Nephron progenitor cell (in vitro differentiated cells): ENCODE results near the gene SHROOM2.
"Not testable (repeated sequence)": the region's sequence is repeated elsewhere in the genome, so short reads cannot be mapped to it uniquely, and the experiment has no call there.

ENCODE experiments used
- DNase-seq: peaks from one replicate; pipeline ENCODE4 v3.0.0; 2021
- H3K27ac Mint-ChIP-seq: 2 replicates; pipeline ENCODE4 v1.8.0; 2021; ENCODE audit warnings: mild to moderate bottlenecking, moderate library complexity, mixed read lengths
- H3K27me3 Mint-ChIP-seq: 2 replicates; pipeline ENCODE4 v1.8.0; 2021; ENCODE audit warnings: mild to moderate bottlenecking, low read depth, mixed read lengths; ENCODE audit not compliant: poor library complexity
- H3K36me3 Mint-ChIP-seq: 2 replicates; pipeline ENCODE4 v1.8.0; 2021; ENCODE audit warnings: low read depth, mixed read lengths
- H3K4me1 Mint-ChIP-seq: 2 replicates; pipeline ENCODE4 v1.8.0; 2021; ENCODE audit warnings: mixed read lengths
- H3K4me3 Mint-ChIP-seq: 2 replicates; pipeline ENCODE4 v1.8.0; 2021; ENCODE audit warnings: mild to moderate bottlenecking, moderate library complexity, mixed read lengths
- H3K9me3 Mint-ChIP-seq: 2 replicates; pipeline ENCODE4 v1.8.0; 2021; ENCODE audit warnings: mild to moderate bottlenecking, moderate library complexity, mixed read lengths
- TF ChIP-seq, protein P1 (sequence below): fragments of 200-600 bp; sonication (generic); IDR thresholded peaks from 2 replicates; pipeline ENCODE4 v1.5.0; 2021; ENCODE audit warnings: antibody characterized with exemption

The SHROOM2 gene

DNA sequence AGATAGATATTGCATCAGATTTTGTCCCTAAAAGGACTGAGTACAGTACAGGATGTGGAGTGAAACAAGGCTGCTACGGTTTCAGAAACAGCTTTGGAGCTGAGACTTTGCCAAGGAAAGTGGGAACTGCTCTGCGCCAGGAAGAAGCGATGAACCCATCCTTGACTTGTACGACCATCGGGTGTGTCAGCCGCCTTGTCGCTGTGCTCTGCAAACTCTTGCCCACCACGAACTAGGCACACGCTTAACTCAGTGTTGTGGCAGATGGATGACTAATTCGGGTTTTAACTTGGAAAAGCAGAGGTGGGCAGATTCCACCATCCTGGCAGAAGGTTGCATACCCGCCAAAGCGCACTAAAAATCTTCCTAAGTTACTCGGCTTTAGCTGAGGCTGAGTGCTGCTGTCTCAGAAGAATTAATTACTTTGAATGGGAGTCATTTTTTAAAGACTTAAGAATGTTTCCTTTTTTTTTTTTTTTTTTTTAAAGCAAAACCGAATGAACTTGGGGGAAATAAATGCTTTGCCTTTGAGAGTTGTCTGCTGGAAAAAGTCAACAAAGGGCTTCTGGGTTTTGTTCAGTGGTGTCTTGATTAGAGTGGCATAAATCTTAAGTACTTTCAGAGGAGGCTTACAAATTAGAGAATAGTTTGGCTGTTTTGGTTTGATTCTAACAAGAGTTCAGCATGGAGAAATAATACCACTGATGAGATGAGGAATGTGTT lies 69.5 kb downstream of the SHROOM2 start:
- DNase-seq = no peak
- H3K4me1 Mint-ChIP-seq = peaks cover 70% of the 10 kb centered on the region
- H3K9me3 Mint-ChIP-seq = peaks cover 61% of the 10 kb centered on the region
- H3K4me3 Mint-ChIP-seq = no peak overlapping the region
- no peaks in the 10 kb centered on the region for H3K27me3 Mint-ChIP-seq
- TF ChIP-seq, protein P1, sequence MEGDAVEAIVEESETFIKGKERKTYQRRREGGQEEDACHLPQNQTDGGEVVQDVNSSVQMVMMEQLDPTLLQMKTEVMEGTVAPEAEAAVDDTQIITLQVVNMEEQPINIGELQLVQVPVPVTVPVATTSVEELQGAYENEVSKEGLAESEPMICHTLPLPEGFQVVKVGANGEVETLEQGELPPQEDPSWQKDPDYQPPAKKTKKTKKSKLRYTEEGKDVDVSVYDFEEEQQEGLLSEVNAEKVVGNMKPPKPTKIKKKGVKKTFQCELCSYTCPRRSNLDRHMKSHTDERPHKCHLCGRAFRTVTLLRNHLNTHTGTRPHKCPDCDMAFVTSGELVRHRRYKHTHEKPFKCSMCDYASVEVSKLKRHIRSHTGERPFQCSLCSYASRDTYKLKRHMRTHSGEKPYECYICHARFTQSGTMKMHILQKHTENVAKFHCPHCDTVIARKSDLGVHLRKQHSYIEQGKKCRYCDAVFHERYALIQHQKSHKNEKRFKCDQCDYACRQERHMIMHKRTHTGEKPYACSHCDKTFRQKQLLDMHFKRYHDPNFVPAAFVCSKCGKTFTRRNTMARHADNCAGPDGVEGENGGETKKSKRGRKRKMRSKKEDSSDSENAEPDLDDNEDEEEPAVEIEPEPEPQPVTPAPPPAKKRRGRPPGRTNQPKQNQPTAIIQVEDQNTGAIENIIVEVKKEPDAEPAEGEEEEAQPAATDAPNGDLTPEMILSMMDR = no peak
- peaks cover 5% of the 10 kb centered on the region for H3K36me3 Mint-ChIP-seq
- no peak overlapping the region for H3K27ac Mint-ChIP-seq

DNA sequence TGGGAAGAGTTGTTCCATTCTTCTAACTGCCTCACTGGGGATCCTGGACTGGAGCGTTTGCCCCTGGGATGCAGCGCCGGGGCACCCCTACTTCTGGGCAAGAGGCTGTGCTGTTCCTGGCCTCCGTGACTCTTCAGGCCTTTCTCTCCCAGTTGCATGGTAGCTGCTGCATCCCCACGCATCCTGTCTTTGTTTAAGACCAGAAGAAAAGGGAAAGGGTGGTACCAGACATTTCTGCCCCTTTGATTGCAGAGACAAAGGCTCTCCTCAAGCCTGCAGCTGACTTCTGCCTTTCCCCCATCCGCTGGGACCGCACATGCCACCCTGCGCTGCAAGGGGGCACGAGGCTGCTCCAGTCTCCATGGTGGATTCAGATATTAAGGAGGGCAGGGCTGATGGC lies 70.4 kb downstream of the SHROOM2 start:
- Mint-ChIP-seq H3K4me1 (peaks cover 69% of the 10 kb centered on the region), H3K9me3 (peaks cover 64% of the 10 kb centered on the region), H3K36me3 (peaks cover 5% of the 10 kb centered on the region), H3K27ac (no peak overlapping the region), H3K4me3 (no peak overlapping the region), H3K27me3 (no peaks in the 10 kb centered on the region)
- DNase-seq = no peak
- TF ChIP-seq, protein P1 = no peak

DNA sequence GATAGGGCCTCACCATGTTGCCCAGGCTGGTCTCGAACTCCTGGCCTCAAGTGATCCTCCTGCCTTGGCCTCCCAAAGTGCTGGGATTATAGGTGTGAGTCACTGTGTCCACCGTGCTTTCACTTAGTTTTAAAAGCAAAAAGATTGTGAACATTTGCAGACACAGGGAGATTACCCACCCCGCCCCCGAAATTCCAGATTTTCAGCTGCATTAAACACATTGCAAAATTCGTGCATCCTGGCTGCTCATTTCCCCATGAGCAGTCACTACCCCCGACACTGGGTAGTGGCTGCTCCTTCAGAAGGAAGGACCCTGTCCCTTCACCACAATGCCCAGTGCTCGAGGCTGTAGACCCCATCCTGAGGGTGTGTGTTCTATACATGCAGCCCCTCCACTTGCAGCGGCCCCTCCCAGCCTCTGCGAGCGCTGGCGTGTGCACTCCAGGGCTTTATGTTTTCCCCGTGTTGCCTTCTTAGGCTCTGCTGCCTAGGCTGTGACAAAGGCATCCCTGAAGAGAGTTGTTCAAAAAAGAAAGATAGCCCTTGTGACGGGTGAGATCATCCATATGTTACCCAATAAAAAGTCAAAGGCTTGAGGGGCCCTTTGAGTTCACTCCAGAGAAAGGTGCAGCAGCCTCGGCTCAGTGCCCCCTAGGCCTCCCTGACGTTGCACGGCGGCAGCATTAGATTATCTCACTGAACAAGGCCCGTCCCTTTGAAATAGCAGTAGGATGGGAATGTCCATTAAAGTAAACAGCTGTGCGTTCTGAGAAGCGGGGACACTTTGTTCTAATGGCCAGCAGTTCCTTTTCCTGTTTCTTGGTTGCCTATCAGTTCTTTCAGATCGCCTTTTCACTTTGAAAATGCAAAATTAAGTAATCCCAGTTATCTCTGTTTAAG lies 71.6 kb downstream of the SHROOM2 start:
- Mint-ChIP-seq H3K36me3 (peaks cover 6% of the 10 kb centered on the region), H3K4me3 (no peak overlapping the region), H3K9me3 (peaks cover 60% of the 10 kb centered on the region), H3K27me3 (no peaks in the 10 kb centered on the region), H3K27ac (no peak overlapping the region), H3K4me1 (peaks cover 63% of the 10 kb centered on the region)
- TF ChIP-seq, protein P1 = no peak
- no peak for DNase-seq

DNA sequence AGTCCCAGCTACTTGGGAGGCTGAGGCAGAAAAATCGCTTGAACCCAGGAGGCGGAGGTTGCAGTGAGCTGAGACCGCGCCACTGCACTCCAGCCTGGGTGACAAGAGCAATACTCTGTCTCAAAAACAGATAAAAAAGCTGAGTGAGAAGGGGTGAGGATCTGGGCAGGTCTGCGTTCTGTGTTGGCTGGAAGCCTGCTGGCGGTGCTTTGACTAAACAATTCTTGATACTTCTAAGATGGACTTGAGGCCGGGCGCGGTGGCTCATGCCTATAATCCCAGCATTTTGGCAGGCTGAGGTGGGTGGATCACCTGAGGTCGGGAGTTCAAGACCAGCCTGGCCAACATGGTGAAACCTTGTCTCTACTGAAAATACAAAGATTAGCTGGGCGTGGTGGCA lies 72.5 kb downstream of the SHROOM2 start:
- peaks cover 59% of the 10 kb centered on the region for H3K4me1 Mint-ChIP-seq
- not testable (repeated sequence) for H3K4me3 Mint-ChIP-seq, DNase-seq

DNA sequence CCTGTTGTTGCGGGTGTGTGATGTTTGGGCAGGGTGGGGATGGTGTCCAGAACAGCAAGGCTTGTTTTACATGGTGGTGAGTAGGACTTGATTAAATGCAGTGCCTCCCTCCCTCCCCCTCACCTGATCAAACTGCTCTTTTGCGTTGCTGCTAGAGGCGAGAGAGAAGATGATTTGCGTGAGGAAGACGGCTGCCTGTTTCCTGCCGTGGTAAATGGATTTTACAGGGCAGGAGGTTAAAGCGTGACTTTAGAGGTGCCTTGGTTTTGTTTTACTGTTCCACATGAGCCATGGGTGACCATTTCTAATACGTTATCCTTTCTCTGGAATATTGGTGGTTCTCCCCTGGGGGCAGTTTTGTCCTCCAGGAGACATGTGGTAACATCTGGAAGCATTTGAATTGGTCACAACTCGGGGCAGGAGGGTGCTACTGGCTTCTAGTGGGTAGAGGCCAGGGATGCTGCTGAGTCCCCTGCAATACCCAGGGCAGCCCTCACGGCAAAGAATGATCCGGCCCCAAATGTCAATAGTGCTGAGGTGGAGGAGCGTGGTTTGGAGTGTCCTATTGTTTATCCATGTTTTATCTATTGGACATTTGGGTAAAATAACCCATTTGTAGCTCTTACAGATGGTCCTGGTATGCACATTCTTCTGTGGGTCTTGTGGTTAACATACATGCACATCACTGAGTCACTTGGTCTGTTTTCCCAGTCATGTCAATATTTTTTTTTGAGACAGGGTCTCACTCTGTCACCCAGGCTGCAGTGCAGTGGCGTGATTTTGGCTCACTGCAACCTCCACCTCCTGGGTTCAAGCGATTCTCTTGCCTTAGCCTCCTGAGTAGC lies 73.7 kb downstream of the SHROOM2 start:
- no peak overlapping the region for H3K4me3 Mint-ChIP-seq
- H3K27ac Mint-ChIP-seq = peak overlapping the region; percentile 30
- H3K9me3 Mint-ChIP-seq = peaks cover 64% of the 10 kb centered on the region
- peaks cover 47% of the 10 kb centered on the region for H3K4me1 Mint-ChIP-seq
- H3K27me3 Mint-ChIP-seq = no peaks in the 10 kb centered on the region
- H3K36me3 Mint-ChIP-seq = peaks cover 19% of the 10 kb centered on the region
- TF ChIP-seq, protein P1 = no peak
- DNase-seq = no peak

More for the DNA sequence above, 72.5 kb downstream of the SHROOM2 start:
- not testable (repeated sequence) for H3K27ac Mint-ChIP-seq, H3K27me3 Mint-ChIP-seq
- Mint-ChIP-seq H3K9me3 (peaks cover 63% of the 10 kb centered on the region), H3K36me3 (peaks cover 14% of the 10 kb centered on the region)

DNA sequence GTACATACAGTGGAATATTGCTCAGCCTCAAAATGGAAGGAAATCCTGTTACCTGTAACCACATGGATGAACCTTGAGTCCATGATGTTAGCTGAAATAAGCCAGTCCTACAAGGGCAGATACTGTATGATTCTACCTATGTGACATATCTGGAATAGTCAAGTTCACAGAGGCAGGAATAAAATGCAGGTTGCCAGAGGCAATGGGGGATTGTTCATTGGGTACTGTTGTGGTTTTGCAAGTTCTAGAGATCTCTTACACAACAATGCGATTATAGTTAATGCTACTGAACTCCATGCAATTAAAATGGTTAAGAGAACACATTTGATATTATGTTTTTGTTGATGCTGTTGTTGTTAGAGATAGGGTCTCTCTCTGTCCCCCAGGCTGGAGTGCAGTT lies 74.6 kb downstream of the SHROOM2 start:
- Mint-ChIP-seq H3K9me3 (peaks cover 59% of the 10 kb centered on the region), H3K36me3 (peaks cover 19% of the 10 kb centered on the region), H3K27ac (no peak overlapping the region)

More for the DNA sequence above, 74.6 kb downstream of the SHROOM2 start:
- TF ChIP-seq, protein P1 = no peak
- Mint-ChIP-seq H3K27me3 (no peaks in the 10 kb centered on the region), H3K4me3 (no peak overlapping the region), H3K4me1 (peaks cover 40% of the 10 kb centered on the region)
- no peak for DNase-seq
